NCI-H2196 treated with DMSO at 0.1 percent for 48 hours (cell line): ENCODE measurements around the gene KLRB1.
"Not testable (repeated sequence)": the region's sequence is repeated elsewhere in the genome, so short reads cannot be mapped to it uniquely, and the experiment has no call there.

Experiments used
- DNase-seq: peaks from one replicate; lab custom pipeline; 2025; ENCODE audit not compliant: unreplicated experiment; lab: John Stamatoyannopoulos, UW

Gene KLRB1

GRCh38 chr12:9625019-9625418 lies 17.3 kb upstream of the KLRB1 start:
- DNase-seq = no peak

GRCh38 chr12:9619411-9620179 lies 11.9 kb upstream of the KLRB1 start:
- no peak for DNase-seq

- not testable (repeated sequence) for DNase-seq
Observed at GRCh38 chr12:9618906-9619305, 11.2 kb upstream of the KLRB1 start.

GRCh38 chr12:9617124-9617523 lies 9.4 kb upstream of the KLRB1 start:
- DNase-seq = no peak

GRCh38 chr12:9615420-9616136 lies 7.9 kb upstream of the KLRB1 start:
- no peak for DNase-seq

- not testable (repeated sequence) for DNase-seq
Observed at GRCh38 chr12:9610606-9611005, 2.9 kb upstream of the KLRB1 start.

GRCh38 chr12:9606736-9607372 lies 862 bp downstream of the KLRB1 start:
- no peak for DNase-seq

- DNase-seq = no peak
Observed at GRCh38 chr12:9606247-9606646, 1.5 kb downstream of the KLRB1 start.

- DNase-seq = no peak
Observed at GRCh38 chr12:9605483-9605882, 2.2 kb downstream of the KLRB1 start.

GRCh38 chr12:9604287-9604686 lies 3.4 kb downstream of the KLRB1 start:
- DNase-seq = no peak

GRCh38 chr12:9600426-9600825 lies 7.3 kb downstream of the KLRB1 start:
- not testable (repeated sequence) for DNase-seq

GRCh38 chr12:9598363-9598762 lies 9.4 kb downstream of the KLRB1 start:
- no peak for DNase-seq

GRCh38 chr12:9597365-9597764 lies 10.4 kb downstream of the KLRB1 start:
- DNase-seq = no peak

GRCh38 chr12:9590441-9590840 lies 17.3 kb downstream of the KLRB1 start:
- no peak for DNase-seq

- DNase-seq = no peak
Observed at GRCh38 chr12:9588749-9589148, 19.0 kb downstream of the KLRB1 start.

- DNase-seq = no peak
Observed at GRCh38 chr12:9587987-9588600, 19.6 kb downstream of the KLRB1 start.

GRCh38 chr12:9577729-9578128 lies 30.0 kb downstream of the KLRB1 start:
- not testable (repeated sequence) for DNase-seq

GRCh38 chr12:9567151-9567550 lies 40.6 kb downstream of the KLRB1 start:
- not testable (repeated sequence) for DNase-seq

GRCh38 chr12:9566113-9566512 lies 41.6 kb downstream of the KLRB1 start:
- DNase-seq = not testable (repeated sequence)

GRCh38 chr12:9564418-9564817 lies 43.3 kb downstream of the KLRB1 start:
- DNase-seq = not testable (repeated sequence)

- DNase-seq = not testable (repeated sequence)
Observed at GRCh38 chr12:9562841-9563453, 44.8 kb downstream of the KLRB1 start.
